Testis (tissue), 3 donors: ENCODE results near the gene TTC28. TPM values are rescaled to one million over a fixed set of nuclear protein-coding genes. Genes with fewer than 3 reads are reported as not detected.

ENCODE experiments used
- DNase-seq: peaks from one replicate; pipeline ENCODE4 v3.0.0-alpha.2; 2019
- H3K27ac ChIP-seq, 2 donors: fragments of 200-600 bp; sonication (generic); one replicate each; pipeline ENCODE4 v1.5.1; 2019
- H3K27me3 ChIP-seq: fragments of 200-600 bp; sonication (generic); one replicate; pipeline ENCODE4 v1.5.1; 2019
- H3K36me3 ChIP-seq: fragments of 200-600 bp; sonication (generic); one replicate; pipeline ENCODE4 v1.5.1; 2017; ENCODE audit warnings: low read depth; ENCODE audit errors: missing control alignments
- H3K4me1 ChIP-seq: fragments of 200-600 bp; sonication (generic); one replicate; pipeline ENCODE4 v1.5.1; 2019
- H3K4me3 ChIP-seq, 2 donors: fragments of 200-600 bp; sonication (generic); one replicate each; pipeline ENCODE4 v1.5.1; 2017 to 2019
- H3K9me3 ChIP-seq: fragments of 200-600 bp; sonication (generic); one replicate; pipeline ENCODE4 v1.5.1; 2017
- CTCF ChIP-seq, 3 experiments: fragments of 450-650 bp in 2 of 3; fragments of 200-600 bp in 1 of 3; sonication (generic) in 1 of 3; IDR thresholded peaks; one replicate each; pipeline ENCODE4 v1.5.1; 2016 to 2019; ENCODE audit warnings: antibody characterized with exemption in 3 of 3, mild to moderate bottlenecking in 2 of 3, moderate library complexity in 1 of 3
- POLR2A ChIP-seq: fragments of 450-650 bp; IDR thresholded peaks from one replicate; pipeline ENCODE4 v1.6.1; 2017; ENCODE audit warnings: antibody characterized with exemption, mild to moderate bottlenecking, moderate library complexity
- WGBS, 2 donors: methylation state at CpG; one replicate each; pipeline ENCODE4 v1.1.5; 2018; 5-methylcytosine and 5-hydroxymethylcytosine counted together
- intact Hi-C: fragments of 100-400 bp; cut with DNase I; formaldehyde crosslinking; loops from one replicate; pipeline ENCODE4 v1.15.1; 2023; ENCODE audit warnings: low total_unique reads
- polyA plus RNA-seq: library from polyadenylated mRNA; stranded (reverse); fragments of 350-450 nt; fragmentation: Illumina TruSeq; extraction: RNeasy Lipid Tissue Mini Kit (QIAGEN cat#74804); gene quantifications from one replicate; pipeline ENCODE4 v1.2.3, GENCODE V29; 2014; ENCODE audit warnings: low read depth, low replicate concordance; ENCODE audit not compliant: insufficient read depth
- total RNA-seq, 2 donors: library from RNA; depleted of rRNA; stranded (reverse); fragments of >200 nt; gene quantifications; one replicate each; pipeline ENCODE4 v1.2.3, GENCODE V29; 2016

Gene TTC28
- total and polyA plus RNA-seq, 3 donors from 2014 or later: 29.4 to 121 (median 75.5) TPM

- intact Hi-C loops: no loop called here
- no peak overlapping the region for H3K27ac ChIP-seq
- DNase-seq: no peak
- H3K9me3 ChIP-seq: no peaks in the 10 kb centered on the region
- WGBS, 2 donors: 61 to 65% methylated on average over 3 of the region's 3 CpGs
- H3K4me3 ChIP-seq: no peak overlapping the region
- no peaks in the 10 kb centered on the region for H3K27me3 ChIP-seq
- H3K36me3 ChIP-seq: no peaks in the 10 kb centered on the region
- no peak for TF ChIP-seq POLR2A
- no peak for TF ChIP-seq CTCF (IDR thresholded peaks at IDR 0.05)
- H3K4me1 ChIP-seq: peaks cover 7% of the 10 kb centered on the region
Measured at GRCh38 chr22:28120691-28121592, 558.7 kb downstream of the TTC28 start.

GRCh38 chr22:28118957-28119631, 560.5 kb downstream of the TTC28 start:
- 87% methylated on average over 2 of the region's 2 CpGs for WGBS, 2 donors
- DNase-seq: no peak
- no peaks in the 10 kb centered on the region for H3K9me3 ChIP-seq
- intact Hi-C loops: no loop called here
- H3K27ac ChIP-seq: no peak overlapping the region
- H3K36me3 ChIP-seq: no peaks in the 10 kb centered on the region
- H3K27me3 ChIP-seq: no peaks in the 10 kb centered on the region
- no peak overlapping the region for H3K4me3 ChIP-seq
- peaks cover 8% of the 10 kb centered on the region for H3K4me1 ChIP-seq
- TF ChIP-seq CTCF (IDR thresholded peaks at IDR 0.05) (no peak), POLR2A (no peak)

GRCh38 chr22:28116219-28116673, 563.4 kb downstream of the TTC28 start:
- intact Hi-C loops: no loop called here
- no peaks in the 10 kb centered on the region for H3K36me3 ChIP-seq
- H3K27me3 ChIP-seq: no peaks in the 10 kb centered on the region
- TF ChIP-seq CTCF (IDR thresholded peaks at IDR 0.05): no peak
- no peaks in the 10 kb centered on the region for H3K9me3 ChIP-seq
- H3K27ac ChIP-seq: no peak overlapping the region
- peak; percentile 23 for DNase-seq
- WGBS, 2 donors: 44 to 47% methylated on average over 2 of the region's 2 CpGs
- peaks cover 8% of the 10 kb centered on the region for H3K4me1 ChIP-seq
- H3K4me3 ChIP-seq: no peak overlapping the region

DNA sequence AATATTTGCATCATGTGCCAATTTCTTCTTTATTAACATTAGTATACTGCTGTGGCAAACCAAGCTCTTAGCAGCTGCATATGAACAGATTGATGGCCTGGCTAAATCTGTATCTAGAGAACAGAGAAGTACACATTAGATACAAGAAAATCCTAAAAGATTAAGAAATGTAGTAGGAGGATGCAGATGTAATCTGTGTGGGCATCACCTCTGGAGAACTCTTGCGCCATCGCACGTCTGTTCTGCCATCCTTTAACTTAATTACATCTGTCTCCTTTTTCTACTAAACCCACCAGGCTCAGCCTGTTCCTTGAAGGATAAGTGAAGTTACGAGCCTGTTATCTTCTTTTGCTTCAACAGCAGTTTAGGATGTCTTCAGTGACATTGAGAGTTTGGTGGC, 564.2 kb downstream of the TTC28 start:
- H3K27ac ChIP-seq: no peak overlapping the region
- intact Hi-C loops: no loop called here
- H3K36me3 ChIP-seq: no peaks in the 10 kb centered on the region
- TF ChIP-seq CTCF (IDR thresholded peaks at IDR 0.05) (no peak), POLR2A (no peak)
- H3K9me3 ChIP-seq: no peaks in the 10 kb centered on the region
- DNase-seq: no peak
- H3K4me1 ChIP-seq: peaks cover 8% of the 10 kb centered on the region
- no peaks in the 10 kb centered on the region for H3K27me3 ChIP-seq
- H3K4me3 ChIP-seq: no peak overlapping the region
- 60 to 84% methylated on average over 4 of the region's 4 CpGs for WGBS, 2 donors
